GM19397 (cell line): Measurements from ENCODE around the gene RNF19B.

Experiments
- ATAC-seq: cut with Tn5 transposase; IDR thresholded peaks from one replicate; pipeline ENCODE4 v1.9.1; 2021; ENCODE audit warnings: mild to moderate bottlenecking, moderate library complexity; ENCODE audit not compliant: unreplicated experiment

The RNF19B gene

GRCh38 chr1:32891241-32891570 lies 73.4 kb downstream of the RNF19B start:
- ATAC-seq = no peak

GRCh38 chr1:32890516-32891240 lies 73.9 kb downstream of the RNF19B start:
- no peak for ATAC-seq

- ATAC-seq = no peak
Measured at GRCh38 chr1:32889731-32890278, 74.8 kb downstream of the RNF19B start.

DNA sequence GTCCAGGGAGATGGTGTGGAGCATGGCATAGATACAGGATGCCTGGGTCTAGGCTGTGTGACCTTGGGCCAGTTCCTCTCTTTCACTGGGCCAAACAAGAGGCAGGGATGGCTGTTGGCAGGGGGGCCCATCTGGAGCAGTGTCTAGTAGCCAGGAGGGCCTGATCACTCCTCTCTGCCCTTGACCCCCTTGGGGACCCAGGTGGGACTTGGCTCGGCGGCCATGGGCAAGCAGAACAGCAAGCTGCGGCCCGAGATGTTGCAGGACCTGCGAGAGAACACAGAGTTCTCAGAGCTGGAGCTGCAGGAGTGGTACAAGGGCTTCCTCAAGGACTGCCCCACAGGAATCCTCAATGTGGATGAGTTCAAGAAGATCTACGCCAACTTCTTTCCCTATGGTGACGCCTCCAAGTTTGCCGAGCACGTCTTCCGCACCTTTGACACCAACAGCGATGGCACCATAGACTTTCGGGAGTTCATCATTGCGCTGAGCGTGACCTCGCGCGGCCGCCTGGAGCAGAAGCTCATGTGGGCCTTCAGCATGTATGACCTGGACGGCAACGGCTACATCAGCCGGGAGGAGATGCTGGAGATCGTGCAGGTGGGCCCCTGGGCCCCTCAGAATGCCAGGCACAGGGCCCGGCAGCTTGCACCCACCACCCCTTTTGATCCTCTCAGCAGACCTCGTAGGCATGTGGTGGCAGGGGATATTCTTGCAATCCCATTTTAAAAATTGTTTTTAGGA lies 75.8 kb downstream of the RNF19B start:
- no peak for ATAC-seq

DNA sequence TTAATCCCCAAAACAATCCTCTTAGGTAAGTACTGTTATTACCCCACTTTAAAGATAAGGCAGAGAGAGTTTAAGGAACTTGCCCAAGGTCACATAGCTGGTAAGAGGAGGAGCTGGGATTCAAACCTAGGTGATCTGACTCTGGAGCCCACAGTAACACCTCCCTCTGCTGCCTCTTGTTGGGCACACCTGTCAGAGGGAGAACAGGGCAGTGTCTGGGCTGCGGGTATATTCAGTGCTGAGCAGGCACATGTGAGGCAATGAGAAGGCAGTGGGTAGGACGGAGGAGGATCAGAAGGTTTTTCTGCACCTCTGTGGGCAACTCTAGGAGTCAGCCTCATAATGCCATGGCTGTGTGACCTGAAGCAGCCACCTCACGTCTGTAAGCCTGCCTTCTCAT lies 76.5 kb downstream of the RNF19B start:
- ATAC-seq = no peak

DNA sequence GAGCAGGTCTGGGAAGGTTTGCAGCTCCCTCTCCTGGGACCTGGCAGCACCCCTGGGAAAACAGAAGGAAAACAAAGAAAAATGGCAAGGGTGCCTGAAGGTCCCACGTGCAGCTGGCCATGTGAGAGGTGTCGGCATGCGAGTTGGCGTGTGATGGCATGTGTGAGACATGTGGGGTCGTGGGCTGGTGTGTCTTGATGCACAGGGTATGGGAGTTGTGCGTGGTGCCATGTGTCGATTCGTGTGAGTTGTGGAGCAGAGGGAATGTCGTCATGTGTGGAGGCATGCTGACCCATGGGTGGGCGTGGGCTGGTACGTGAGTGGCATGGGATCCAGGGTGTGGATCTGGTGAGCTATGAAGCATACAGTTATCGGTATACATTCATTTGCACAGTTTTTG lies 77.0 kb downstream of the RNF19B start:
- ATAC-seq = no peak

GRCh38 chr1:32886828-32887414 lies 77.7 kb downstream of the RNF19B start:
- no peak for ATAC-seq
